Pulmonary artery endothelial cell (primary cell): ENCODE data around the gene P2RY11. TPM values are rescaled to one million over a fixed set of nuclear protein-coding genes. Genes with fewer than 3 reads are reported as not detected.

Source experiments
- DNase-seq: peaks from one replicate; pipeline ENCODE4 v3.0.0-alpha.2; 2011; ENCODE audit warnings: low read depth, low spot score
- total RNA-seq: library from RNA; depleted of rRNA; stranded (reverse); fragments of >200 nt; gene quantifications from 2 replicates; pipeline ENCODE4 v1.2.3, GENCODE V29; 2014

P2RY11 gene
- total RNA-seq, 1 donor from 2014 or later = 2.2 TPM

- no peak for DNase-seq
Measured at GRCh38 chr19:10092648-10093294, 18.7 kb upstream of the P2RY11 start.

GRCh38 chr19:10093295-10094186, 18.0 kb upstream of the P2RY11 start:
- no peak for DNase-seq

GRCh38 chr19:10095622-10095947, 15.9 kb upstream of the P2RY11 start:
- DNase-seq = no peak

- peak; percentile 58 for DNase-seq
Measured at GRCh38 chr19:10095948-10096614, 15.4 kb upstream of the P2RY11 start.

GRCh38 chr19:10096615-10096963, 14.9 kb upstream of the P2RY11 start:
- DNase-seq = no peak

GRCh38 chr19:10100163-10100785, 11.2 kb upstream of the P2RY11 start:
- DNase-seq = no peak

- no peak for DNase-seq
Measured at GRCh38 chr19:10102787-10103236, 8.7 kb upstream of the P2RY11 start.

GRCh38 chr19:10104130-10104513, 7.4 kb upstream of the P2RY11 start:
- DNase-seq = no peak

GRCh38 chr19:10104665-10105508, 6.6 kb upstream of the P2RY11 start:
- no peak for DNase-seq

- DNase-seq = no peak
Measured at GRCh38 chr19:10105509-10106099, 5.9 kb upstream of the P2RY11 start.

GRCh38 chr19:10106100-10106936, 5.2 kb upstream of the P2RY11 start, which contains the start of gene PPAN:
Gene PPAN (plus strand): TSS chr19:10106362. CDS start chr19:10106395, 33 bp downstream.
- peak; percentile 94 for DNase-seq

GRCh38 chr19:10107254-10107653, 4.2 kb upstream of the P2RY11 start:
- DNase-seq = no peak

- no peak for DNase-seq
Measured at GRCh38 chr19:10107817-10108367, 3.6 kb upstream of the P2RY11 start.

GRCh38 chr19:10109528-10109927, 2.0 kb upstream of the P2RY11 start:
- no peak for DNase-seq

GRCh38 chr19:10110076-10110971, 1.2 kb upstream of the P2RY11 start:
- no peak for DNase-seq

- no peak for DNase-seq
Measured at GRCh38 chr19:10110972-10111317, 548 bp upstream of the P2RY11 start.

- no peak for DNase-seq
Measured at GRCh38 chr19:10112037-10112761, 706 bp downstream of the P2RY11 start.
